H1 (cell line): ENCODE data around the gene SNRNP200. TPM values are rescaled to one million over a fixed set of nuclear protein-coding genes. Genes with fewer than 3 reads are reported as not detected.

Experiments used
- ATF2 ChIP-seq: IDR thresholded peaks from 2 replicates; pipeline ENCODE4 v1.6.1; 2012; ENCODE audit warnings: low read length, inconsistent platforms
- EZH2 ChIP-seq: fragments of 200-600 bp; sonication (generic); IDR thresholded peaks from 2 replicates; pipeline ENCODE4 v1.7.1; 2012; ENCODE audit warnings: low read depth, mild to moderate bottlenecking, moderate library complexity, low read length, inconsistent platforms; ENCODE audit not compliant: severe bottlenecking
- HDAC2 ChIP-seq, 2 experiments: fragments of 300-600 bp in 1 of 2; sonication (generic) in 1 of 2; IDR thresholded peaks; 2 replicates each; pipeline ENCODE4 v1.6.1; 2011 to 2012; ENCODE audit warnings: low read depth in 2 of 2, low read length in 2 of 2, mild to moderate bottlenecking in 2 of 2, moderate library complexity in 2 of 2, borderline replicate concordance in 1 of 2, inconsistent platforms in 1 of 2
- RNF2 ChIP-seq: fragments of 200-900, 300-1000 bp; sonication (generic); IDR thresholded peaks from 2 replicates; pipeline ENCODE4 v1.7.1; 2016; ENCODE audit warnings: borderline replicate concordance, low read depth, mild to moderate bottlenecking, antibody characterized with exemption, low read length; ENCODE audit not compliant: poor library complexity, severe bottlenecking; ENCODE audit errors: missing control alignments
- TCF12 ChIP-seq: IDR thresholded peaks from 2 replicates; pipeline ENCODE4 v1.6.1; 2011; ENCODE audit warnings: low read depth, mild to moderate bottlenecking, low read length
- polyA plus RNA-seq, 7 experiments: library from polyadenylated mRNA; depleted of rRNA in 3 of 7; stranded (reverse) in 5 of 7; unstranded in 2 of 7; fragments of >200 nt in 5 of 7; fragments of 200-250 nt in 2 of 7; gene quantifications; 1 replicate in 5 of 7; 2 replicates in 1 of 7; 4 replicates in 1 of 7; pipeline versions ENCODE4 v1.2.1 to v1.2.3, GENCODE V29; 2011 to 2013; ENCODE audit warnings: missing spikeins in 2 of 7, mixed read lengths in 2 of 7
- total RNA-seq: library from RNA; stranded (reverse); fragmentation: NEBNext Ultra II Directional; extraction: Animal tissue kit (Norgen Biotek cat#: 25700); gene quantifications from 2 replicates; pipeline ENCODE4 v1.2.1, GENCODE V29; 2021

Gene SNRNP200
- total and polyA plus RNA-seq, 2 of the 8 experiments (the other 6 are each of a cell fraction or from before 2014, with no cell fraction given): 190 to 289 TPM

GRCh38 chr2:96241227-96241626, 64.1 kb downstream of the SNRNP200 start (continued):
- TF ChIP-seq HDAC2 (IDR thresholded peaks at IDR 0.05; ENCODE audit: borderline replicate concordance in 1 of 2, low read depth in 2 of 2, low read length in 2 of 2): no peak
- TF ChIP-seq RNF2: no peak
- TF ChIP-seq EZH2: no peak
- no peak for TF ChIP-seq ATF2
- no peak for TF ChIP-seq TCF12
